ENCODE results near the gene OR4S2.

Gene OR4S2, protein sequence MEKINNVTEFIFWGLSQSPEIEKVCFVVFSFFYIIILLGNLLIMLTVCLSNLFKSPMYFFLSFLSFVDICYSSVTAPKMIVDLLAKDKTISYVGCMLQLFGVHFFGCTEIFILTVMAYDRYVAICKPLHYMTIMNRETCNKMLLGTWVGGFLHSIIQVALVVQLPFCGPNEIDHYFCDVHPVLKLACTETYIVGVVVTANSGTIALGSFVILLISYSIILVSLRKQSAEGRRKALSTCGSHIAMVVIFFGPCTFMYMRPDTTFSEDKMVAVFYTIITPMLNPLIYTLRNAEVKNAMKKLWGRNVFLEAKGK

DNA sequence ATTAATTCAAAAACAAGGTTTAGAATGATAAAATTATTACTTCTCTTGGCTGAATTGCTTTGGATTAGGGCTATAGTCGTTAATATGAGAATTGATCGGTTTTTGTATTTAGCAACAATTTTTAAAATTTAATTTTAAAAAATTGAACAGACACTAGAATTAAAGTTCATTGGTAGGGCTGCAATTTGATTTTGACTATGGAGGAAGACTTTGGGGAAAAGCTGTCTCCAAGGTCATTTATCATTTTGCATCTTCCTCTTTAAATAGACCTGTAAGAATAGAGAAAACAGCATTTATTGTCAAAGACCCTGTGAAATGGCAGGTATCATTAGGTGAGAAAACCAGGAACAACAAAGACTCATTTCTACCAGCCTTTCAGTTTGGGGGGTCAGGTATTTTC lies at the start of gene OR4S2:
Gene OR4S2, plus strand, starts transcription at position 301 of the 400 bp plus-strand sequence. CDS start 2,577 bp downstream, outside the sequence.
- no peak for DNase-seq (ENCODE audit: low read depth in 2 of 2)

DNA sequence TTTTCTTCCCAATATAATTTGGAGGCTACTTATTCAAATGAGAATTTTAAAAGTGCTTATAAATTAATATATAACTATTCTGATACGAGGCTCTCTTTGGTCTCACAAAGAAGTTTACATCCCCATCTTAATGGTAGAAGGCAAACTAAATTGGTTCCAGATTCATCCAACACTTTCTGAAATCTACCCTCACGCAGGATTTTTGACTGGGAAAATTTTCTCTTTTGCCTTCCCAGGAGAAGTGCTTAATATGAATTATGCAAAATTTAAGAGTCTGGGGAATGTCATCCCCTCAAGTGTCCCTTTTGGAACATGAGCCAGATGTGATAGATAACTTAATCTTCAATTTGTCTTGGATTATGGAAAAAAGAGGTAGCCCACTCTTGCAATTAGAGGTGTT lies 40.6 kb upstream of the OR4S2 start, which contains the start of gene OR4C11:
Gene OR4C11, minus strand, starts transcription at position 101 of the 400 bp plus-strand sequence. CDS start 3,272 bp downstream, outside the sequence.
- no peak for DNase-seq (ENCODE audit: low read depth in 2 of 2)

DNA sequence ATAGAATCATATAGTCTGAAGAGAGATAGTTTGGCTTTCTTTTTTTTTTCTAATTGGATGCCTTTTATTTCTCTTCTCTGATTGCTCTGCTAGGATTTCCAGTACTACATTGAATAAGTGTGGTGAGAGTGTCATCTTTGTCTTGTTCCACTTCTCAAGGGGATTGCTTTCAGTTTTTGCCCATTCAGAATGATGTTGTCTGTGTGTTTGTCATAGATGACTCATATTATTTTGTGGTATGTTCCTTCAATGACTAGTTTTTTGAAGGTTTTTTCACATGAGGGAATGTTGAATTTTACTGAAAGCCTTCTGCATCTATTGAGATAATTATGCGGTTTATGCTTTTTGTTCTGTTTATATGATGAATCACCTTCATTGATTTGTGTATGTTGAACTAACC lies 23.6 kb upstream of the OR4S2 start:
- DNase-seq (ENCODE audit: low read depth in 2 of 2): no peak

DNA sequence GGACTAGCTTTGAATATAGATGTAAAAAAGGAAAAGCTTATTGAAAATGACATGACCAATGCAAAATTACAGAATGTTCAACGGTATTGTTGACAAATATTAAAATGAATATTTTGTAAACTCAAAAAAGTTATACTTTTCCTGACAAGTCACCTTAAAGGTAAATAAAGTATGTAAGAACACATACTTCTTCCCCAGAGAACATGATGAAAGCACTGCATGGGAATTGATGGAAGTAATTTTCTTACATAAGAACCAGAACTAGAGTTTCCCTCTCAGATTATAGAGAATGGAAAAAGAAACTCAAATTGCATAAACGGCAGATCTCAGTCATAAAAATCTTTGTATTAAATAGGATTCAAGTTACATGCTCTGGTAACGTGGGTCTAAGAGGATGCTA lies 13.3 kb upstream of the OR4S2 start, which contains the start of gene OR4P4:
Gene OR4P4, plus strand, starts transcription at position 301 of the 400 bp plus-strand sequence.
- DNase-seq (ENCODE audit: low read depth in 2 of 2): no peak

DNA sequence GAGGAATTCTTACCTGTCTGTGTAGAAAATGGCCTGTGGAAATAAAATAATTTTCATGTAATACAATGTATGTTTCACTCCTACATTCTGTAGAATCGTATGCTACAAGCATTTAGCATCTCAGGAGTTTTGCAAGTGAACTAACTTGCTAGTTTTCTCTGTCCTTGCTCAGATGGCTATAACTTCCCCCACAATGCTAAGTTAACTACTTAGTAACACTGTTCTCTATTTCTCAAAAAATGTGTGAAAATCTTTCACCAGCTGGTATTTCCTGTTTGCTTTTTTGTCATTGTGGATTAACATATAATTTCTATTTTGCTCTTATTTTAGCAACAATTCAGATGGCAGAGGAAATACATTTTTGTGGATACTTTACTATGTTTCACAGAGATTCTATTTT lies 4.4 kb downstream of the OR4S2 start:
- no peak for DNase-seq (ENCODE audit: low read depth in 2 of 2)

DNA sequence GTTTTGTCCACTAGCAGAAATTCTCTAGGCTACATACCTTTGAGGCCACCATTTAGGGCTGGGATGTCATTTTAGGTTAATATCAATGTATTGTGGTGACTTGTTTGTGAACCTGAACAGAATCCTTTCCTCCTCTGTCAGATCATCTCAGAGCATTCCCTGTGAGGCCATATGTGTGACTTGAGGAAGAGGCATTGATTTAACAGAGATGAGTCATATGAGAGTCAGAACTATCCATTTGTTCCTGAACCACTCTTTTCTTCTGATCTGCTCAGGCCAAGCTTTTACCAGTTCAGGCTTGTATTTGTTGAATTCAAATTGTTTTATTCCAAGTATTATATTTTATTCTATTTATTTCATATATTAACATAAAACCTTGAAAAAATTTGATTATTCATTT lies 7.0 kb downstream of the OR4S2 start:
- DNase-seq (ENCODE audit: low read depth in 2 of 2): no peak

DNA sequence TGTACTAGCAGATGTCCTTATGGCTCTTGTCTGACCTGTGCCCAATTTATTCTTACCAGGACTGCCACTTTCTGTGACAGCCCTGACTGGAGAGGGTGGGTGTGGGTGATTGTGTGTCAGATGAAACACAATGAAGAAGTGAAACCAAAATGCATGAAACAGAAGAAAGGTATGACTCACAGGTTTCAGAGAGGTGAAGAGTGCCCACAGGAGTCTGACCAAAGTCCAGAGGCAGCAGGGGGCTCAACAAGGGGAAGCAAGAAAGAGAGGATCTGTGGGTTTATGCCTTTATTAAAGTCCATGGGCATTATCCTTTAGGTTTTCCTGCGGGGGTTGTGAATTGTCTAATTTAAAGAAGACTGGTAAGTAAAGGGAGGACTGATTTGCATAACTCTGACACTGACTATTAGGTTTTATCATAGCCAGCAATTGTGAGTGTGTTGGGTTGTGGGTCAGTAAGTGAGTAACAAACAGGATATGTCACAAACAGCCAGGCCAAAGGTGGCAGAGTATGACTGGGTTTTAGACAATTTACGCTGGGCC lies 10.0 kb downstream of the OR4S2 start:
- no peak for DNase-seq (ENCODE audit: low read depth in 2 of 2)

DNA sequence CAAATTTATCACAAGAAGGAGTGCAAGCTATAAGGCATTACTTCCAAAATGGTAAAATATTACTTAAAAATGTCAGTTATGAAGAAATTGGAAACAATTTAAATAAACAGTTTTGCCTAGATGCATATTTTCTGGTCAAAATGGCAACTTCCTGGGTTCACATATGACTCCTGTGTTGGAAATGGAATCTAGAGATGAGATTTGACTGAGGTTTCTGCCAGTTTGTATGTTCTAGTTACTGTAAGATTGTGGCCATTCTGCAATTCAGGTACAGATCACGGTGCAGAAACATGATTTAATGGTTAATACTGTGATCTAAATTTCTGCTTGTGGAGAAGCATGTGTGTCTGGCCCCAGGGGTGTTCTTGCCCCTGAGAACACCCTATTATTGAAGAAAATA lies 10.5 kb downstream of the OR4S2 start:
- DNase-seq (ENCODE audit: low read depth in 2 of 2): no peak

DNA sequence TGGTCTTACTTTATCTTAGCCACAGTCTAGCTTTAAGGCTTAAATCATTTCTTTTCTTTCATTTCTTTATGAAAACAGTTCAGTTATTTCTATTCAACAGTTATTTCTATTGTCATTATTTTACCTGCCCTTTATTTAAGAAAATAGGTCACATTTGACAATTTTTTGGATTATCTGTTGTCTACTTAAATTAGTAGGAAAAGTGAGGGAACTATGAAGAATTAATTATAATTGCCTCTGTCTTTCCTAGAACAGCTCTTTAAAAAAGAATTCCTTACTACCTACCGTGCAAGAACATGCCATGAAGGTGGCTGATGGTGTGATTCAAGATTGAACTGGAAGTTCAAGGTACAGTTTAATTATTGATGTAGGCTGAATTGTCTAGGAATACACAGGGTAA lies 13.8 kb downstream of the OR4S2 start, which contains the start of gene OR4C6:
Gene OR4C6, plus strand, starts transcription at position 301 of the 400 bp plus-strand sequence. CDS start 2,966 bp downstream, outside the sequence.
- DNase-seq (ENCODE audit: low read depth in 2 of 2): no peak

DNA sequence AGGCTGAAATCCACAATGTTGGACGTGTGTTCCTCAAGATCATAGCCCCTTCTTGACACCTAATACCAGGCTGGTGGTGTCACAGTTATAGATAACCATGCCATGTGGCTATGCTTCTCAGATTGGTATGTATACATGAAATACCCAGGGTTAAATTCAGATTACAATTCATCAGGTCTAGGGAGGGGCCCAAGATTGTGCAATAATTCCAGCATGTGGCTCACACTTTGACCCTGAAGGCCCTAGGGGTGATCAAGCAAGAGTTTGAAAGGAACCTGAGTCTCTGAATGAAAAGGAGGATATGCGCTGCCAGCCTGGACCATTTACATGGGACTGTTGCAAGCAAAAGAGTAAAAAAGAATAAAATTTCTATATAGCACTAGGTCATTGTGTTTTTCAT lies 21.2 kb downstream of the OR4S2 start:
- DNase-seq (ENCODE audit: low read depth in 2 of 2): no peak

DNA sequence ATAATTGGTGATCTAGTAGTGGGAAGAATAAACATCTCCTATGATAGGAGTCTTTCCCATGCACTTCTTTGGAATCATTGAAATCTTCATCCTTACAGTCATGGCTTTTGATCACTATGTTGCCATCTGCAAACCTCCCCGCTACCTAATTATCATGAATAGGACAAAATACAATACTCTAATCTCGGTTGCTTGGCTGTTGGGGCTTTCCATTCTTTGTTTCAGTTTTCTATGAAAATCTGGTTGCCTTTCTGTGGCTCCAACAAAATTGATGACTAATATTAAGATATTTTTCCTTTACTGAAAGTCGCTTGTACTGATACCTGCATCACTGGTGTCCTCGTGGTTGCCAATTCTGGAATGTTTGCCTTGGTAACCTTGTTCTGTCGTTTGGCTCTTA lies 25.7 kb downstream of the OR4S2 start:
- no peak for DNase-seq (ENCODE audit: low read depth in 2 of 2)

DNA sequence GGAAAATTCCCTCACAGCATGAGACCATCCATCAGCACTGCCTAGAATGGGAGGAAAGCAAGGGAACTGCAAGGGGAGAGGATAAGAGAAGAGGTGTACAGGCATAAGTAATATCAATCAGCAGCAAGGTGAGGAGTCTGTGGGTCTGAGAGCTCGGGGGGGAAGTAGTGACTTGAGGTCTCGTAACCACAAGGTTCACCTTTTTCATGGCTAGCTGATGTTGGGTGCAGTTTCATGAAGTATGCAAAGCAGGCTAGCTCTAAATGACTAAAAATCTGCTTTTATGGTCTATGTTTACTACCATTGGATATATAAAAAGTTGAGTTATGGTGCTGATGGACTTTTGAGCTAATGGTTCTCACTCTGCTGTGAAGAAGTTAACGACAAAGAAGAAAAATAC lies 49.7 kb downstream of the OR4S2 start:
- no peak for DNase-seq (ENCODE audit: low read depth in 2 of 2)

DNA sequence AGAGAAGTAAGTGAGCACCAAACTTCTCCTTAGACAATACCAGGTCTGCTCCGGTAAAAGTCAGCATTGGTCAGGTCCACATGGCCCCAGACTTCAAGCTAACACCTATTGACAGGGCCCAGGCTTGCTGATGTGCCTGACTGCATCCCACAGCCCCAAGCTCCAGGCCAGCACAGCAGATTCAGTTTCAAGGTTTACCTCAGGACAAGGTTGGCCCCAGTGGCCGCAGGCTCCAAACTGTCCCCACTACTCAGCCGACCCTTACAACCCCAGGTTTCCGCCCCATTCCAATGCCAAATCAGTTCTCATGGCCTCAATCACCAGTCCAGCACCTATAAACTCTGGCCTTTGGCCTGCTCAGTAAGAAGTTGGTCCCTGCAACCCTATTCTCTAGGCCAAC lies 53.3 kb downstream of the OR4S2 start:
- DNase-seq (ENCODE audit: low read depth in 2 of 2): no peak

Data from activated CD8-positive, alpha-beta memory T cell treated with anti-CD3 and anti-CD28 coated beads for 4 hours (primary cell).